Osteoblast (primary cell): ENCODE measurements around the gene EPHB2. TPM values are rescaled to one million over a fixed set of nuclear protein-coding genes. Genes with fewer than 3 reads are reported as not detected.

Source experiments
- DNase-seq: peaks from one replicate; pipeline ENCODE4 v3.0.0; 2011; ENCODE audit warnings: low spot score, mixed read lengths; ENCODE audit not compliant: insufficient read length; ENCODE audit errors: missing footprints
- H2AFZ ChIP-seq: 2 replicates; pipeline ENCODE4 v1.6.0; 2011; ENCODE audit warnings: mild to moderate bottlenecking, low read length
- H3K27ac ChIP-seq: 2 replicates; pipeline ENCODE4 v1.5.1; 2011; ENCODE audit warnings: mild to moderate bottlenecking, low read depth, low read length, moderate library complexity
- H3K27me3 ChIP-seq: 2 replicates; pipeline ENCODE4 v1.6.0; 2012; ENCODE audit warnings: mild to moderate bottlenecking, control low read depth, inconsistent platforms, low read length, moderate library complexity; ENCODE audit not compliant: insufficient read depth
- H3K36me3 ChIP-seq: 2 replicates; pipeline ENCODE4 v1.5.1; 2011; ENCODE audit warnings: mild to moderate bottlenecking, low read length, control low read depth, moderate library complexity; ENCODE audit not compliant: insufficient read depth
- H3K4me1 ChIP-seq: 2 replicates; pipeline ENCODE4 v1.5.1; 2011; ENCODE audit warnings: mild to moderate bottlenecking, low read length, control low read depth, moderate library complexity; ENCODE audit not compliant: insufficient read depth
- H3K4me2 ChIP-seq: 2 replicates; pipeline ENCODE4 v1.6.0; 2011; ENCODE audit warnings: mild to moderate bottlenecking, low read length; ENCODE audit not compliant: insufficient read depth
- H3K4me3 ChIP-seq: fragments of 200-600 bp; sonication (generic); 3 replicates; pipeline ENCODE4 v1.5.1; 2012; ENCODE audit warnings: mild to moderate bottlenecking, low read length, inconsistent platforms; ENCODE audit not compliant: insufficient read depth
- H3K79me2 ChIP-seq: 2 replicates; pipeline ENCODE4 v1.6.0; 2012; ENCODE audit warnings: mild to moderate bottlenecking, low read length, control low read depth, inconsistent platforms; ENCODE audit not compliant: insufficient read depth
- H3K9me3 ChIP-seq: 2 replicates; pipeline ENCODE4 v1.5.1; 2011; ENCODE audit warnings: low read depth, low read length, control low read depth
- H4K20me1 ChIP-seq: 2 replicates; pipeline ENCODE4 v1.6.0; 2012; ENCODE audit warnings: mild to moderate bottlenecking, low read length, control low read depth; ENCODE audit not compliant: insufficient read depth
- CTCF ChIP-seq: IDR thresholded peaks from 2 replicates; pipeline ENCODE4 v1.5.1; 2011; ENCODE audit warnings: mild to moderate bottlenecking, low read depth, low read length, moderate library complexity; ENCODE audit errors: extremely low read depth
- total RNA-seq: library from RNA; depleted of rRNA; stranded (reverse); fragments of >200 nt; gene quantifications from 2 replicates; pipeline ENCODE4 v1.2.3, GENCODE V29; 2012

The EPHB2 gene
- total RNA-seq, 1 donor = 8.7 TPM

GRCh38 chr1:22825486-22826189 lies 115.0 kb downstream of the EPHB2 start:
- Histone ChIP-seq H2AFZ (no peak overlapping the region), H3K4me1 (peaks cover 23% of the 10 kb centered on the region), H3K79me2 (no peaks in the 10 kb centered on the region), H3K4me3 (no peak overlapping the region), H3K27ac (no peak overlapping the region), H3K27me3 (no peaks in the 10 kb centered on the region), H4K20me1 (no peaks in the 10 kb centered on the region), H3K9me3 (no peaks in the 10 kb centered on the region), H3K36me3 (no peaks in the 10 kb centered on the region), H3K4me2 (no peak overlapping the region)
- DNase-seq = peak; percentile 82
- TF ChIP-seq CTCF = no peak

DNA sequence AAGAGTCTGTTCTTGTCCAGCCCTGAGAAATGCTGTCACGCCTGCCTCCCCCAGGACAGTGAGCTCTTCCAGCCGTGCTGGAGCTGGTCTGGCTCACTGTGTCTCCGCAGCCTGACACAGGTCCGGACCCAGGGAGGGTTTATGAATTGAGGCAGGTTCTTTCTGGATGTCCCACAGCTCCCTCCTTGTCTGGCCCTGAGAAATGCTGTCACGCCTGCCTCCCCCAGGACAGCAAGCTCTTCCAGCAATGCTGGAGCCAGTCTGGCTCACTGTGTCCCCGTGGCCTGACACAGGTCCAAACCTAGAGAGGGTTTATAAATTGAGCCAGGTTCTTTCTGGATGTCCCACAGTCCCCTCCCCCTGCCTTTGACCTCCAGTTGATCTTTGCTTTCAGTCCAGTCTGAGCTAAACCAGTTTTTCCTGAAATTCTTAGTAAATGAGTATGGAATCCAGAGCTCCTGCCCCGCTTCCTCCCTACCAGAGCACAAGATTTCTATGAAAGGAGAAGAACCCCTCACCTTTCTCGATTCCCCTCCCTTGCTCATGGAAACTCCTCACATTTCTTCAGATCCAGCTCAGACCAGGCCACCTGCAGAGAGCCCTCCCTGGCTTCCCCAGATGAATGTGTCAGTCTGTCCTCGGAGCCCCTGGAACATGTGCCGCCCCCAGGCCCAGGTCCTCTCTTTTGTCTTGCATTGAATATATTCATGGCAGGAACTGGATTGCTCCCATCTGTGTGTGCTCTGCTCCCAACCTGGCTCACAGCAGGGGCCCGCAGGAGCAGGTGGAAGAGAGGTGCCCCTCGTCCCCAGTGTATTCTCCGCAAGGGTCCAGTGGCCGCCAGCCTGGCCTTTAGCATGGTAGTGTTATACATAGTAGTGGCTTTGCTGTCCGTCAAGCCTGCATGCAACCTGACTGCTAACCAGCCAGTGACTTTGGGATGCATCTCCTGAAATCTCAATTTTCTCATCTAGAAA lies 116.3 kb downstream of the EPHB2 start:
- Histone ChIP-seq H3K4me2 (peak overlapping the region; percentile 37), H3K9me3 (no peaks in the 10 kb centered on the region), H3K4me1 (peaks cover 32% of the 10 kb centered on the region), H2AFZ (peak overlapping the region; percentile 50), H3K4me3 (no peak overlapping the region), H3K27me3 (no peaks in the 10 kb centered on the region), H3K27ac (peak overlapping the region; percentile 50), H3K79me2 (no peaks in the 10 kb centered on the region), H3K36me3 (no peaks in the 10 kb centered on the region), H4K20me1 (no peaks in the 10 kb centered on the region)
- no peak for TF ChIP-seq CTCF
- peak; percentile 73 for DNase-seq

DNA sequence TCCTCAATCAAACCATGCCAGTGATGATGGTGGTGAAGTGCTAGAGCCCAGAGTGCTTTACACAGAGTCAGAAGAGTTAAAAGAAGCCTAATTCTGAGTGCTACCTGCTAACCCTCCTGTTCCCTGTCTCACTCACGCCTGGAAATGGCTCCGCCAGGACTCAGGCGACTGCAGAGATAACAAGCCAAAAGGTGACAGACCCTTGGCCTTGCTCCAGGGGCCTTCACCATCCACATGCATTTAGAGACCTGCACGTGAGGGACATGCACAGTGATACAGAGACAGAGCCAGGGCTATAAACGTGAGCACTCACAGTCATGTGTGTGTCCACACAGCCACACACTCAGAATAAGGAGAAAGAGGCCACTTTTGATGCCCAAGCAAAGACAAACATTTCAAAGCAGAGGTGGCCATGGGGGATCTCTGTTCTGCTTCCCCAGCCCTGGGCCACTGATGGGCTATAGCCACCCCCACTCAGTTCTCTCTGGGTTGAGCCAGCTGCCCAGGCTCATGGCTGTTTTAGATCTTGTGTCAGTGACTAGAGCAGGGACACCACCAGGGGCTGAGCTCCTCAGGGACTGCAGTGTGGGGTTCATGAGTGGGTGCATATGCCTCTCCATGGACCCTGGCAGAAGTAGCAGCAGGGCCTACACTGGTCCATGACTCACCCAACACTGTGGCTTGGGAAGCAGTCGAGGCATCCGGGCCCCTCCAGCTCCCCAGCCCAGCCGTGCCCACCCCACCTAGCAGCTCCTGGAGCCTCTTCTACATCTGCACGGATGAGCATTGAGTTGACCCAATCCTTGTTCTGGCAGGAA lies 117.2 kb downstream of the EPHB2 start:
- Histone ChIP-seq H4K20me1 (no peaks in the 10 kb centered on the region), H3K4me1 (peaks cover 42% of the 10 kb centered on the region), H3K27me3 (no peaks in the 10 kb centered on the region), H3K36me3 (no peaks in the 10 kb centered on the region), H3K4me3 (no peak overlapping the region), H3K4me2 (no peak overlapping the region), H2AFZ (no peak overlapping the region), H3K9me3 (no peaks in the 10 kb centered on the region), H3K79me2 (no peaks in the 10 kb centered on the region), H3K27ac (no peak overlapping the region)
- DNase-seq = peak; percentile 52
- TF ChIP-seq CTCF = no peak
